ENCODE measurements around the gene UVRAG. TPM values are rescaled to one million over a fixed set of nuclear protein-coding genes. Genes with fewer than 3 reads are reported as not detected.

The UVRAG gene
- total RNA-seq, 4 donors from 2014 or later: 16.6 to 22.1 (median 19.3) TPM

GRCh38 chr11:76152741-76153570 lies 337.9 kb downstream of the UVRAG start:
- Histone ChIP-seq H3K4me3 (peak overlapping the region; percentile 45 to 64 (median 52)), H3K27ac (no peak overlapping the region), H3K27me3 (no peaks in the 10 kb centered on the region), H3K4me1 (peaks cover 3 to 10% of the 10 kb centered on the region in 2 donors), H3K9me3 (no peaks in the 10 kb centered on the region), H3K36me3 (no peaks in the 10 kb centered on the region)
- DNase-seq (no peak), ATAC-seq (no peak)
- in situ Hi-C loops (cut with MboI; ENCODE audit: low sequenced_read_pairs in 4 of 4) (loop anchor here in 3 of 4 donors (5.0 to 25.0 kb wide), 3 partner anchors 256 to 366 kb away; no protein-coding TSS in a partner anchor), intact Hi-C loops (cut with DNase I; ENCODE audit: low total_unique reads) (loop anchor here (1.0 kb wide), 3 partner anchors 165 to 350 kb away; no protein-coding TSS in a partner anchor)
- no peak for TF ChIP-seq POLR2A (IDR thresholded peaks at IDR 0.05)
- TF ChIP-seq, protein P1, sequence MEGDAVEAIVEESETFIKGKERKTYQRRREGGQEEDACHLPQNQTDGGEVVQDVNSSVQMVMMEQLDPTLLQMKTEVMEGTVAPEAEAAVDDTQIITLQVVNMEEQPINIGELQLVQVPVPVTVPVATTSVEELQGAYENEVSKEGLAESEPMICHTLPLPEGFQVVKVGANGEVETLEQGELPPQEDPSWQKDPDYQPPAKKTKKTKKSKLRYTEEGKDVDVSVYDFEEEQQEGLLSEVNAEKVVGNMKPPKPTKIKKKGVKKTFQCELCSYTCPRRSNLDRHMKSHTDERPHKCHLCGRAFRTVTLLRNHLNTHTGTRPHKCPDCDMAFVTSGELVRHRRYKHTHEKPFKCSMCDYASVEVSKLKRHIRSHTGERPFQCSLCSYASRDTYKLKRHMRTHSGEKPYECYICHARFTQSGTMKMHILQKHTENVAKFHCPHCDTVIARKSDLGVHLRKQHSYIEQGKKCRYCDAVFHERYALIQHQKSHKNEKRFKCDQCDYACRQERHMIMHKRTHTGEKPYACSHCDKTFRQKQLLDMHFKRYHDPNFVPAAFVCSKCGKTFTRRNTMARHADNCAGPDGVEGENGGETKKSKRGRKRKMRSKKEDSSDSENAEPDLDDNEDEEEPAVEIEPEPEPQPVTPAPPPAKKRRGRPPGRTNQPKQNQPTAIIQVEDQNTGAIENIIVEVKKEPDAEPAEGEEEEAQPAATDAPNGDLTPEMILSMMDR (IDR thresholded peaks at IDR 0.05 in 4 of 5, conservative IDR thresholded peaks at IDR 0.05 in 1 of 5): no peak

- no peak for TF ChIP-seq POLR2A (IDR thresholded peaks at IDR 0.05)
- TF ChIP-seq, protein P1 (IDR thresholded peaks at IDR 0.05 in 4 of 5, conservative IDR thresholded peaks at IDR 0.05 in 1 of 5): no peak
- no peak for ATAC-seq
- DNase-seq: no peak
These were observed 338.5 kb downstream of the UVRAG start for GRCh38 chr11:76153571-76153923.

GRCh38 chr11:76155500-76156227 lies 340.7 kb downstream of the UVRAG start:
- in situ Hi-C loops (cut with MboI; ENCODE audit: low sequenced_read_pairs in 4 of 4) (loop anchor here in 2 of 4 donors (10.0 to 25.0 kb wide), 2 partner anchors 351 to 368 kb away; no protein-coding TSS in a partner anchor), intact Hi-C loops (cut with DNase I; ENCODE audit: low total_unique reads) (no loop called here)
- Histone ChIP-seq H3K4me1 (peaks cover 3 to 10% of the 10 kb centered on the region in 2 donors), H3K27ac (no peak overlapping the region), H3K27me3 (no peaks in the 10 kb centered on the region), H3K36me3 (no peaks in the 10 kb centered on the region), H3K9me3 (no peaks in the 10 kb centered on the region), H3K4me3 (no peak overlapping the region)
- DNase-seq (no peak), ATAC-seq (no peak)
- no peak for TF ChIP-seq POLR2A (IDR thresholded peaks at IDR 0.05)
- TF ChIP-seq, protein P1 (IDR thresholded peaks at IDR 0.05 in 4 of 5, conservative IDR thresholded peaks at IDR 0.05 in 1 of 5): no peak

More at GRCh38 chr11:76153571-76153923, 338.5 kb downstream of the UVRAG start:
- Histone ChIP-seq H3K9me3 (no peaks in the 10 kb centered on the region), H3K4me1 (peaks cover 3 to 10% of the 10 kb centered on the region in 2 donors), H3K4me3 (no peak overlapping the region), H3K36me3 (no peaks in the 10 kb centered on the region), H3K27me3 (no peaks in the 10 kb centered on the region), H3K27ac (no peak overlapping the region)
- in situ Hi-C loops (cut with MboI; ENCODE audit: low sequenced_read_pairs in 4 of 4) (loop anchor here in 3 of 4 donors (5.0 to 25.0 kb wide), 3 partner anchors 256 to 366 kb away; no protein-coding TSS in a partner anchor), intact Hi-C loops (cut with DNase I; ENCODE audit: low total_unique reads) (no loop called here)

DNA sequence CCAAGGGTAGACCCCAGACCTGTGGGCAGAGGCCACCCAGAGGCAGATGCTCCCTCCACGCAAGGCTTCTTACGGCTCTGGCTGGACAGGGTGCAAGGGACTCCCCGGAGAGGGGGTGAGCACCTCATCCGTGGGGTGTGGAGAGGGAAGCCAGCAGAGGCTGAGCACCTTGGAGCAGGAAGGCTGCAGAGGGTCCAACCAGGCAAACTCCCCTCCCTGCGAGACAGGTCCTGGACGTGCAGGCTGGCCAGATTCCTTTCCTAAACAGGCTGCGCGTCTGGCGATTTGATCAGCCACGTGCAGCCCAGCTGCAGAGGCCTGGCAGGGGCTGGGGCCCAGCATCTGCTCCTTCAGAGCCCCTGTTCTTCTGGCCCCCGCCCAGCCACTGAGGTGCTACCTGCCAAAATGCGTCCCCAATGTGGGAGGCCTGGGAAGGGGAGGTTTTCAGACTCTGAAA lies 342.0 kb downstream of the UVRAG start:
- Histone ChIP-seq H3K4me3 (no peak overlapping the region), H3K36me3 (no peaks in the 10 kb centered on the region), H3K9me3 (no peaks in the 10 kb centered on the region), H3K27me3 (no peaks in the 10 kb centered on the region), H3K27ac (no peak overlapping the region), H3K4me1 (peaks cover 8 to 22% of the 10 kb centered on the region in 2 donors)
- DNase-seq (no peak), ATAC-seq (no peak)
- in situ Hi-C loops (cut with MboI; ENCODE audit: low sequenced_read_pairs in 4 of 4): loop anchor here in 2 of 4 donors (10.0 to 25.0 kb wide), 2 partner anchors 352 to 370 kb away; no protein-coding TSS in a partner anchor
- intact Hi-C loops (cut with DNase I; ENCODE audit: low total_unique reads): no loop called here
- TF ChIP-seq, protein P1 (IDR thresholded peaks at IDR 0.05 in 4 of 5, conservative IDR thresholded peaks at IDR 0.05 in 1 of 5): no peak
- TF ChIP-seq POLR2A (IDR thresholded peaks at IDR 0.05): no peak

Measured in gastrocnemius medialis (tissue), 4 donors.